Stimulated activated CD4-positive, alpha-beta T cell treated with anti-CD3 and anti-CD28 coated beads, Interleukin-12 subunit alpha, Interleukin-12 subunit beta, amount 100 ng/mL, for 48 hours (primary cell): ENCODE results near the gene IFI27.

ENCODE experiments used
- DNase-seq, 3 donors: peaks; one replicate each; pipeline ENCODE4 v3.0.0-alpha.2; 2020; ENCODE audit warnings: low read depth in 2 of 3, low spot score in 1 of 3

IFI27 gene

GRCh38 chr14:94124582-94125377 is 14.2 kb downstream of the IFI27 start:
- no peak for DNase-seq

- no peak for DNase-seq
These were observed 15.3 kb downstream of the IFI27 start for GRCh38 chr14:94125659-94126418.

- DNase-seq = no peak
These were observed 15.8 kb downstream of the IFI27 start for GRCh38 chr14:94126419-94126677.

GRCh38 chr14:94126800-94127199 is 16.3 kb downstream of the IFI27 start:
- no peak for DNase-seq

GRCh38 chr14:94127330-94127729 is 16.8 kb downstream of the IFI27 start:
- DNase-seq = no peak

- DNase-seq = no peak
These were observed 17.8 kb downstream of the IFI27 start for GRCh38 chr14:94128216-94128839.

GRCh38 chr14:94129111-94129757 is 18.7 kb downstream of the IFI27 start, which contains the start of gene IFI27L2:
TSS of gene IFI27L2 (minus strand) at chr14:94129604. CDS start at chr14:94129564, 40 bp downstream.
- DNase-seq = peak; percentile 43 to 58 (median 49)

- DNase-seq = peak in 2 of 3 donors; percentile 13 to 17
These were observed 19.4 kb downstream of the IFI27 start for GRCh38 chr14:94129758-94130414.

- peak; percentile 22 to 71 (median 30) for DNase-seq
These were observed 21.9 kb downstream of the IFI27 start for GRCh38 chr14:94132285-94132887.

- DNase-seq = no peak
These were observed 24.9 kb downstream of the IFI27 start for GRCh38 chr14:94135476-94135875.

GRCh38 chr14:94136575-94137331 is 26.2 kb downstream of the IFI27 start:
- DNase-seq = peak; percentile 78 to 92 (median 81)

GRCh38 chr14:94138251-94138650 is 27.7 kb downstream of the IFI27 start:
- no peak for DNase-seq

GRCh38 chr14:94139006-94139405 is 28.5 kb downstream of the IFI27 start:
- DNase-seq = no peak

GRCh38 chr14:94139421-94139820 is 28.9 kb downstream of the IFI27 start:
- no peak for DNase-seq

- no peak for DNase-seq
These were observed 31.7 kb downstream of the IFI27 start for GRCh38 chr14:94142247-94142646.

GRCh38 chr14:94142836-94143235 is 32.3 kb downstream of the IFI27 start:
- no peak for DNase-seq

- DNase-seq = no peak
These were observed 32.7 kb downstream of the IFI27 start for GRCh38 chr14:94143239-94143638.

GRCh38 chr14:94143711-94144110 is 33.2 kb downstream of the IFI27 start:
- DNase-seq = no peak

GRCh38 chr14:94144765-94145164 is 34.2 kb downstream of the IFI27 start:
- DNase-seq = no peak
